Naive thymus-derived CD4-positive, alpha-beta T cell (primary cell): ENCODE data around the gene SOWAHA. TPM values are rescaled to one million over a fixed set of nuclear protein-coding genes. Genes with fewer than 3 reads are reported as not detected.

ENCODE experiments used
- ATAC-seq: fragments of 150-1000 bp; cut with Tn5 transposase; 2 replicates; pipeline ENCODE4 v1.10.0; 2021; ENCODE audit warnings: mild to moderate bottlenecking, moderate library complexity
- CTCF ChIA-PET: fragments of 350-600 bp; sonication (Branson Sonifier 250); formaldehyde crosslinking; loops from one replicate; lab custom pipeline; 2021; ENCODE audit warnings: antibody characterized with exemption; lab: Charles Lee
- POLR2A ChIA-PET: fragments of 350-600 bp; sonication (Branson Sonifier 250); formaldehyde crosslinking; loops from one replicate; lab custom pipeline; 2021; ENCODE audit warnings: antibody characterized with exemption, inconsistent platforms; lab: Charles Lee
- DNase-seq, 9 donors: peaks; one replicate each; pipeline versions ENCODE4 v3.0.0 to v3.0.0-alpha.2; 2020 to 2022; ENCODE audit warnings: mixed read lengths in 1 of 9
- H3K27ac ChIP-seq: one replicate; pipeline ENCODE4 v1.7.0; 2013; ENCODE audit warnings: mild to moderate bottlenecking, low read depth, low read length, moderate library complexity
- H3K27me3 ChIP-seq, 2 donors: one replicate each; pipeline ENCODE4 v1.7.0; 2013; ENCODE audit warnings: low read length in 2 of 2, mild to moderate bottlenecking in 2 of 2, moderate library complexity in 2 of 2; ENCODE audit not compliant: control insufficient read depth in 2 of 2, insufficient read depth in 2 of 2
- H3K36me3 ChIP-seq, 3 experiments: 1 replicate in 2 of 3; 2 replicates in 1 of 3; pipeline ENCODE4 v1.7.0; 2013; ENCODE audit warnings: low read length in 3 of 3, mild to moderate bottlenecking in 3 of 3, moderate library complexity in 1 of 3; ENCODE audit not compliant: insufficient read depth in 3 of 3, control insufficient read depth in 2 of 3
- H3K4me1 ChIP-seq, 2 donors: one replicate each; pipeline ENCODE4 v1.7.0; 2013; ENCODE audit warnings: low read length in 2 of 2, mild to moderate bottlenecking in 2 of 2, moderate library complexity in 1 of 2; ENCODE audit not compliant: control insufficient read depth in 2 of 2, insufficient read depth in 2 of 2
- H3K4me3 ChIP-seq: 2 replicates; pipeline ENCODE4 v1.7.0; 2013; ENCODE audit warnings: mild to moderate bottlenecking, low read length
- H3K9me3 ChIP-seq, 3 experiments: 1 replicate in 2 of 3; 2 replicates in 1 of 3; pipeline ENCODE4 v1.7.0; 2013; ENCODE audit warnings: low read length in 3 of 3; ENCODE audit not compliant: control insufficient read depth in 2 of 3
- H3K27ac Mint-ChIP-seq, 9 donors: one replicate each; pipeline ENCODE4 v1.8.0; 2020 to 2022; ENCODE audit warnings: mixed read lengths in 9 of 9, mild to moderate bottlenecking in 8 of 9, moderate library complexity in 5 of 9, inconsistent platforms in 2 of 9
- H3K27me3 Mint-ChIP-seq, 5 donors: one replicate each; pipeline ENCODE4 v1.8.0; 2021 to 2022; ENCODE audit warnings: mixed read lengths in 5 of 5, mild to moderate bottlenecking in 1 of 5
- H3K36me3 Mint-ChIP-seq, 5 donors: one replicate each; pipeline ENCODE4 v1.8.0; 2020 to 2022; ENCODE audit warnings: mixed read lengths in 5 of 5, mild to moderate bottlenecking in 3 of 5, inconsistent platforms in 1 of 5
- H3K4me1 Mint-ChIP-seq, 7 donors: one replicate each; pipeline ENCODE4 v1.8.0; 2020 to 2022; ENCODE audit warnings: mixed read lengths in 7 of 7, mild to moderate bottlenecking in 3 of 7, inconsistent platforms in 1 of 7
- H3K4me3 Mint-ChIP-seq, 10 donors: one replicate each; pipeline ENCODE4 v1.8.0; 2020 to 2022; ENCODE audit warnings: mild to moderate bottlenecking in 10 of 10, mixed read lengths in 10 of 10, moderate library complexity in 6 of 10, inconsistent platforms in 2 of 10
- H3K9me3 Mint-ChIP-seq, 11 donors: one replicate each; pipeline ENCODE4 v1.8.0; 2020 to 2022; ENCODE audit warnings: mixed read lengths in 11 of 11, mild to moderate bottlenecking in 4 of 11, inconsistent platforms in 1 of 11, moderate library complexity in 1 of 11
- intact Hi-C, 2 donors: fragments of 100-400 bp; cut with micrococcal nuclease; formaldehyde crosslinking; loops; one replicate each; pipeline ENCODE4 v1.15.1; 2023
- polyA plus RNA-seq, 2 donors: library from polyadenylated mRNA; unstranded; fragments of 300-500 nt; fragmentation: Illumina TruSeq; gene quantifications; one replicate each; pipeline ENCODE4 v1.2.3, GENCODE V29; 2021
- total RNA-seq, 6 experiments: library from RNA in 5 of 6; stranded (reverse) in 5 of 6; gene quantifications; 1 replicate in 5 of 6; 2 replicates in 1 of 6; pipeline ENCODE4 v1.2.3 and lab custom pipeline; 2021 to 2026

Gene SOWAHA
- total and polyA plus RNA-seq, 7 experiments from 2014 or later, result 0.15 TPM; not detected in 6

GRCh38 chr5:132777209-132778069 is 35.7 kb upstream of the SOWAHA start, which contains the start of gene SEPTIN8:
Gene SEPTIN8, minus strand, starts transcription at chr5:132777239. Its CDS starts 102 bp downstream, at chr5:132777137.
- no peaks in the 10 kb centered on the region for H3K9me3 Mint-ChIP-seq
- ATAC-seq (peak; percentile 72), DNase-seq (peak in 7 of 9 donors; percentile 1 to 70 (median 26))
- peaks cover 0 to 8% of the 10 kb centered on the region in 2 donors for H3K27me3 ChIP-seq
- peaks cover 7 to 15% of the 10 kb centered on the region in 2 donors for H3K4me1 ChIP-seq
- H3K4me3 Mint-ChIP-seq, result peak within 1 kb of the TSS; percentile 71 to 91 (median 84)
- peak within 1 kb of the TSS in 5 of 9 donors; percentile 20 to 85 (median 56) for H3K27ac Mint-ChIP-seq
- no peak within 1 kb of the TSS for H3K27ac ChIP-seq
- no peaks in the 10 kb centered on the region for H3K36me3 ChIP-seq
- intact Hi-C loops, result loop anchor here (1.0 to 5.0 kb wide), 5 partner anchors 25 to 185 kb away; partner anchors contain the start of genes KIF3A (in 2 of the 2), AFF4 (in 1 of the 2) and SOWAHA (in 1 of the 2)
- POLR2A ChIA-PET, result interaction anchor here (0.9 to 1.4 kb wide), 3 partner anchors 29 to 83 kb away, joined by 3 to 5 read pairs (median 4); partner anchors contain the start of gene CCNI2
- H3K36me3 Mint-ChIP-seq, result peaks cover 0 to 3% (median 0%) of the 10 kb centered on the region in 5 donors
- peaks cover 33 to 63% (median 45%) of the 10 kb centered on the region in 5 donors for H3K27me3 Mint-ChIP-seq
- peaks cover 0 to 41% (median 26%) of the 10 kb centered on the region in 7 donors for H3K4me1 Mint-ChIP-seq
- CTCF ChIA-PET, result no interaction called here
- H3K9me3 ChIP-seq, result no peaks in the 10 kb centered on the region
- peak within 1 kb of the TSS; percentile 68 for H3K4me3 ChIP-seq

- H3K27me3 ChIP-seq, result peaks cover 0 to 8% of the 10 kb centered on the region in 2 donors
These were observed 35.0 kb upstream of the SOWAHA start for GRCh38 chr5:132778129-132778528.

GRCh38 chr5:132778856-132779255 is 34.2 kb upstream of the SOWAHA start:
- Mint-ChIP-seq H3K4me3 (peak overlapping the region in 5 of 10 donors; percentile 4 to 91 (median 80)), H3K27me3 (peaks cover 34 to 64% (median 54%) of the 10 kb centered on the region in 5 donors), H3K9me3 (no peaks in the 10 kb centered on the region), H3K27ac (no peak overlapping the region), H3K4me1 (peaks cover 0 to 41% (median 26%) of the 10 kb centered on the region in 7 donors), H3K36me3 (peaks cover 0 to 3% (median 0%) of the 10 kb centered on the region in 5 donors)
- H3K27ac ChIP-seq, result no peak overlapping the region
- POLR2A ChIA-PET, result interaction anchor here (0.9 kb wide), 1 partner anchor 32 kb away, joined by 4 read pairs; the partner anchor contains the start of gene CCNI2
- H3K9me3 ChIP-seq, result no peaks in the 10 kb centered on the region
- intact Hi-C loops, result loop anchor here in 1 of 2 donors (5.0 kb wide), 2 partner anchors 33 to 183 kb away; partner anchors contain the start of genes AFF4 and SOWAHA
- H3K36me3 ChIP-seq, result no peaks in the 10 kb centered on the region
- ATAC-seq (no peak), DNase-seq (no peak)
- CTCF ChIA-PET, result no interaction called here
- peaks cover 7 to 15% of the 10 kb centered on the region in 2 donors for H3K4me1 ChIP-seq
- H3K4me3 ChIP-seq, result no peak overlapping the region
- H3K27me3 ChIP-seq, result peaks cover 0 to 8% of the 10 kb centered on the region in 2 donors

More at GRCh38 chr5:132778129-132778528, 35.0 kb upstream of the SOWAHA start:
- peaks cover 0 to 41% (median 26%) of the 10 kb centered on the region in 7 donors for H3K4me1 Mint-ChIP-seq
- CTCF ChIA-PET, result no interaction called here
- POLR2A ChIA-PET, result interaction anchor here (0.7 to 1.4 kb wide), 4 partner anchors 30 to 150 kb away, joined by 3 to 5 read pairs (median 4); partner anchors contain the start of gene CCNI2
- Histone ChIP-seq H3K27ac (no peak overlapping the region), H3K4me1 (peaks cover 7 to 15% of the 10 kb centered on the region in 2 donors), H3K9me3 (no peaks in the 10 kb centered on the region), H3K36me3 (no peaks in the 10 kb centered on the region), H3K4me3 (no peak overlapping the region)
- peaks cover 0 to 3% (median 0%) of the 10 kb centered on the region in 5 donors for H3K36me3 Mint-ChIP-seq
- peaks cover 34 to 66% (median 50%) of the 10 kb centered on the region in 5 donors for H3K27me3 Mint-ChIP-seq
- intact Hi-C loops, result loop anchor here in 1 of 2 donors (5.0 kb wide), 2 partner anchors 34 to 184 kb away; partner anchors contain the start of genes AFF4 and SOWAHA
- peak overlapping the region; percentile 71 to 91 (median 84) for H3K4me3 Mint-ChIP-seq
- H3K9me3 Mint-ChIP-seq, result no peaks in the 10 kb centered on the region
- H3K27ac Mint-ChIP-seq, result peak overlapping the region in 4 of 9 donors; percentile 20 to 85 (median 45)
- ATAC-seq (no peak), DNase-seq (no peak)

GRCh38 chr5:132779961-132780360 is 33.1 kb upstream of the SOWAHA start:
- Mint-ChIP-seq H3K4me1 (peaks cover 0 to 42% (median 26%) of the 10 kb centered on the region in 7 donors), H3K9me3 (no peaks in the 10 kb centered on the region), H3K27me3 (peaks cover 35 to 65% (median 55%) of the 10 kb centered on the region in 5 donors), H3K27ac (no peak overlapping the region), H3K36me3 (peaks cover 0 to 3% (median 0%) of the 10 kb centered on the region in 5 donors), H3K4me3 (peak overlapping the region in 1 of 10 donors; percentile 12)
- CTCF ChIA-PET, result no interaction called here
- no peaks in the 10 kb centered on the region for H3K36me3 ChIP-seq
- no peak overlapping the region for H3K27ac ChIP-seq
- intact Hi-C loops, result loop anchor here in 1 of 2 donors (5.0 kb wide), 2 partner anchors 32 to 182 kb away; partner anchors contain the start of genes AFF4 and SOWAHA
- DNase-seq, result no peak
- ATAC-seq, result no peak
- peaks cover 7 to 15% of the 10 kb centered on the region in 2 donors for H3K4me1 ChIP-seq
- no peaks in the 10 kb centered on the region for H3K9me3 ChIP-seq
- H3K27me3 ChIP-seq, result peaks cover 0 to 8% of the 10 kb centered on the region in 2 donors
- POLR2A ChIA-PET, result no interaction called here
- H3K4me3 ChIP-seq, result no peak overlapping the region

- Mint-ChIP-seq H3K36me3 (peaks cover 0 to 3% (median 0%) of the 10 kb centered on the region in 5 donors), H3K27ac (no peak overlapping the region), H3K9me3 (no peaks in the 10 kb centered on the region), H3K4me3 (no peak overlapping the region), H3K27me3 (peaks cover 38 to 65% (median 56%) of the 10 kb centered on the region in 5 donors), H3K4me1 (peaks cover 0 to 42% (median 21%) of the 10 kb centered on the region in 7 donors)
- no peak for ATAC-seq
- POLR2A ChIA-PET, result no interaction called here
- no peak overlapping the region for H3K4me3 ChIP-seq
- no peaks in the 10 kb centered on the region for H3K36me3 ChIP-seq
- H3K9me3 ChIP-seq, result no peaks in the 10 kb centered on the region
- H3K27me3 ChIP-seq, result peaks cover 0 to 8% of the 10 kb centered on the region in 2 donors
- H3K27ac ChIP-seq, result no peak overlapping the region
- CTCF ChIA-PET, result no interaction called here
- H3K4me1 ChIP-seq, result peaks cover 7 to 15% of the 10 kb centered on the region in 2 donors
- DNase-seq, result no peak
- intact Hi-C loops, result no loop called here
These were observed 32.5 kb upstream of the SOWAHA start for GRCh38 chr5:132780577-132780976.

- no peak overlapping the region for H3K4me3 Mint-ChIP-seq
- no peaks in the 10 kb centered on the region for H3K36me3 ChIP-seq
- H3K4me3 ChIP-seq, result no peak overlapping the region
- H3K27me3 ChIP-seq, result peaks cover 0 to 8% of the 10 kb centered on the region in 2 donors
- intact Hi-C loops, result no loop called here
- ATAC-seq (no peak), DNase-seq (no peak)
- no peaks in the 10 kb centered on the region for H3K9me3 ChIP-seq
- H3K9me3 Mint-ChIP-seq, result no peaks in the 10 kb centered on the region
- H3K27ac ChIP-seq, result no peak overlapping the region
- peaks cover 42 to 65% (median 57%) of the 10 kb centered on the region in 5 donors for H3K27me3 Mint-ChIP-seq
- peaks cover 7 to 14% of the 10 kb centered on the region in 2 donors for H3K4me1 ChIP-seq
- no peak overlapping the region for H3K27ac Mint-ChIP-seq
- ChIA-PET CTCF (no interaction called here), POLR2A (no interaction called here)
- H3K36me3 Mint-ChIP-seq, result peaks cover 0 to 3% (median 0%) of the 10 kb centered on the region in 5 donors
- H3K4me1 Mint-ChIP-seq, result peaks cover 0 to 38% (median 19%) of the 10 kb centered on the region in 7 donors
These were observed 32.1 kb upstream of the SOWAHA start for GRCh38 chr5:132781029-132781428.
